OCI-M1 (cell line): ENCODE measurements around the gene SBF2.

Experiments used
- DNase-seq: peaks from one replicate; lab custom pipeline; 2025; lab: John Stamatoyannopoulos, UW

The SBF2 gene

GRCh38 chr11:10301656-10302358, 7.8 kb upstream of the SBF2 start:
- no peak for DNase-seq

DNA sequence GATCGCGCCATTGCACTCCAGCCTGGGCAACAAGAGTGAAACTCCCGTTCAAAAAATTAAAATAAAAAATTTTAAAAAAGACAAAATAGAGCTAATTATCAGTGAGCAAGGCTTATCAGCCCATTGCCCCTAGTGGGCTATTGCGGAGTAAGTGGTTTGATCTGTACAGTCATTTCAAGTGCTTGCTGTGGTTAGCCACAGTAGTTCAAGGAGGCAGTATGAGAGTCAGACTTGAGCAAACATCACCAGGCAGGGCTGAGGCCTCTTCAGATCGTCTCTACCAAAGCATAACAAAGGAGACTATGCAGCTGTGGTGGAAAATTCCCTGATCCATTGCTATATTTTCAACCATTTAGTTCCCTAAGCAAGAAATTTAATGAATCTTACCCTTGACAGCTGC, 4.3 kb upstream of the SBF2 start:
- DNase-seq = peak; percentile 52

- DNase-seq = no peak
Measured at GRCh38 chr11:10295064-10295901, 1.3 kb upstream of the SBF2 start.

DNA sequence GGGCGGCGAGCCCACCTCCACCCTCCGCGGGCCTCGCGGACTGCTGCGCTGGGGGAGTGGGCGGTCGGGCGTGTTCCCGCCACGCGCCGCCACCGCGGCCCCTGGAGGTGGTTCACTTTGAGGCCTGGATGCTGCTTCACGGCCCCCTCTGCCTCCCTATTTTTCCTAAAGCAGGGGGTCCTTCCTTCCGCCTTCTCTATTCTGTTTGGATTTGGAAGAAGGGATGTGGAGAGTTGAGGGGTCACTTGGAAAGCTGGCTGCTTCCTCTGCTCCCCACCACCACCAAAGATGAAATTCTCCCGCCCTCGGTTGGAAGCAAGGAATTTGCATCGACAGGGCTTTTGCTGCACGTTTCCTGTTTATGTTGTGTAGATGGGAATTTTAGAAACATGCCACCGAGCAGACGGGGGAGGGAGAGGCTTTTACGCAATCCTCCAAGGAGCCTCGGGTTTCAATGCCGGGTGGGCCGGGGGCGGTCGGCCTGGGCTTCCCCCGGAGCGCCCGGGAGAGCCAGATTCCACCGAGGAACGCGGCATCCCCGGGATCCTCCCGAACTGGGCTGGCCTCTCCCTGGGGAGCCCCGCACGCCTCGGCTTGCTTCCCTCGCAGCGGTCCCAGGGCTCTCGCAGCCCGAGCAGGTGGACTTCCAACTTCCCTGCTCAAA, 403 bp upstream of the SBF2 start:
- no peak for DNase-seq

DNA sequence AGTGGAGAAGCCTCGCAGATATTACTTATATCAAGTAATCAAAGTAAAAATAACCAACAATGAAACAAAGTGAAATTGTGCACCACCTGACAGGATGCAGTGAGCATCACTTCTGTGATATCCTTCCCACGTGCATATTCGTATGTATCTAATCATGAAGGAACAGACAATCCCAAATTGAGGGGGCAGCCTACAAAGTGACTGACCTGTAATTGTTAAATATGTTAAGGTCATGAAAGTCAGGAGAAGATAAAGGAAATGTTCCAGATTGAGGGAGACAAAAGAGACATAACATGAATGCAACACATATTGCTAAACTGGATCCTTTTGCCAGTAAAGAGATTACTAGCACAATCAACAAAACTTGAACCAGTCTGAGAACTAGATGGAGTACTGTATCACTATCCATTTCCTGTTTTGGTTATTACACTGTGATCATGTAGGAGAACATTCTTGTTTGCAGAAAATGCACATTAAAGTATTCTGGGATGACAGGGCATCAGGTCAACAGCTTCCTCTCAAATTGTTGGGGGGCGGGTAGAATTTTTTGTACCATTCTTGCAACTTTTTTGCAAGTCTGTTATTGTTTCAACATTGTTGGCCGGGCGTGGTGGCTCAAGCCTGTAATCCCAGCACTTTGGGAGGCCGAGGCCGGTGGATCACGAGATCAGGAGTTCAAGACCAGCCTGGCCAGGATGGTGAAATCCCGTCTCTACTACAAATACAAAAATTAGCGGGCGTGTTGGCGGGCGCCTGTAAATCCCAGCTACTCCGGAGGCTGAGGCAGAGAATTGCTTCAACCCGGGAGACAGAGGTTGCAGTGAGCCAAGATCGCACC, 2.0 kb downstream of the SBF2 start:
- DNase-seq = no peak

GRCh38 chr11:10289765-10290380, 4.1 kb downstream of the SBF2 start:
- DNase-seq = no peak

DNA sequence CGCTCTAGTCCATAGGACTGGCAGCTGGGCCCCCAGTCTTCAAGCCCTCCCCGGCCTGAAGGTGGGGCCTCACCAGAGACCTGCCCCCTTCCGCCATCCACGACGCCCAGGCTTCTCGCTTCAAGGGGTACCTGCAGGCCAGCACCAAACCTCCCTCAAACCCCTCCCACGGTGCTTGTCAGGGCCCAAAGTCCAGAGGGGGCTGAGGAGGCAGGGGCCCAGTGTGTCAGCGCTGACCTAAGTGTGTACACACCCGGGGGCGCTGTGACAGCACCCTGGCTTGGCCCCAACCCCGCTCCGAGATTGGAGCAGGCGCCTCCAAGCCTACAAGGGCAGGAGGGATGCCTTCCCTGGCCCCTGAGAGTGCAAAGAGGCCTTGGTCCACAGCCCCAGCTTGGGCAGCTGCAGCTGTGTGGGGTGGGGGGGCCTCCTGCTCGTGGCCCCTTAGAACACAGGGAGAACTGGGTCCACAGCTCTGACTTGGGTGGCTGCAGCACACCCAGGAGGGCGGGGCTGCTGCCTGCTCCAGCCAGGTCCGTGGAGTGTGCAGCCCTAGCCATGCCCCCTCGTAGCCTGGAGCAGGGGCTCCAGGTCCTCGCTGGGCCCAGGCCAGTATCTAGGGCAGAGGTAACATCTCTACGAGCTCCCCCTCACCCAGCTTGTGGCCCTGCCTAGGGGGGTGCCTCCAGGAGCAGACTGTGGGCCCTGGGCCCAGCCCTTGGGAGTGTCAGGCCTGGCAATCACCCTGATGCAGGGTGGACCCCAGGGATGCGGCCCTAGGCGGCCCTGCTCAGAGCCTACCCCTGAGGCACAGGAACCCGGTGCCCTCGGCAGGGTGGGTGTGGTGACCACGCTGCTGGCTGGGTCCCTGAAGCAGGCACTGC, 4.9 kb downstream of the SBF2 start:
- DNase-seq = no peak

DNA sequence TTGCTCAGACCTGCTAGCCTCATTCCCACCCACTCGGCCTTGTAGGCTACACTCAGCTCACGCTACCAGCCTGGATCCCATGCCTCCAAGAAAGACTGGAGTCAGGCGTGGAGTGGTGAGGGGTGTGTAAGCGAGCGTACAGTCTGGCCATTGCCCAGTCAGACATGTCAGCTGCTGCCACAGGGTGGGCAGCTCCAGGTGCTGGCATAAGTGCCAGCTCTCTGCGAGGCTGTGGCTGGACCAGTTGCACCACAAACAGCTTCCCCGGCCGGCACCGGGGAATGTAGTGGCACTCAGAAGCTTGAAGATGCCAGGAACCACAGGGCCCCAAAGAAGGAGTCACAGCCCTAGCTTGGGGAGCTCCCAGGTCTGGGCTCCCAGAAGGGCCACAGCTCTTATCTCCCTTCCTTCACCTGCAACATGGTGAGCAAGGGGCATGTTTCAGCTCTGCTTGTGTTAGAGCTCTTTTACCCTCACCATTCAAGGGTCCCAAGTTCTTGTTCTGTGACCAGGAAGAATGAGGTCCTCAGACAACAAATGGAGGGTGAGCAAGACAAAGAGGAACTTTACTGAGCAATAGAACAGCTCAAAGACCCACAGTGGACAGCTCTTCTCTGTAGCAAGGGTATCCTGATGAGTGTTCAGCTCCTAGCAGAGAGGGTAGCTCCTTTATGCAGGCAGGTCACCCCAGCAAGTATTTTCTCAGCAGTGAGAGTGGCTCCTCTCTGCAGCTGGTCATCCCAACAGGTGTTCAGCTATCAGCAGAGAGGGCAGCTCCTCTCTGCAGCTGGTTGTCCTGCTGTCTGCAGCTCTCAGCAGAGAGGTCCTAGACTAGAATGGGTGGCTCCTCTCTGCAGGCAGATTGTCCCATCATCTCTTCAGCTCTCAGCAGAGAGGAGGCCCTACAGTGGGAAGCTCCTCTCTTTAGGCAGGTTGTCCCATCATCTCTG, 6.0 kb downstream of the SBF2 start:
- no peak for DNase-seq

GRCh38 chr11:10287140-10287539, 6.9 kb downstream of the SBF2 start:
- DNase-seq = no peak

- DNase-seq = no peak
Measured at GRCh38 chr11:10285148-10285802, 8.7 kb downstream of the SBF2 start.

GRCh38 chr11:10283991-10284390, 10.0 kb downstream of the SBF2 start:
- DNase-seq = no peak

DNA sequence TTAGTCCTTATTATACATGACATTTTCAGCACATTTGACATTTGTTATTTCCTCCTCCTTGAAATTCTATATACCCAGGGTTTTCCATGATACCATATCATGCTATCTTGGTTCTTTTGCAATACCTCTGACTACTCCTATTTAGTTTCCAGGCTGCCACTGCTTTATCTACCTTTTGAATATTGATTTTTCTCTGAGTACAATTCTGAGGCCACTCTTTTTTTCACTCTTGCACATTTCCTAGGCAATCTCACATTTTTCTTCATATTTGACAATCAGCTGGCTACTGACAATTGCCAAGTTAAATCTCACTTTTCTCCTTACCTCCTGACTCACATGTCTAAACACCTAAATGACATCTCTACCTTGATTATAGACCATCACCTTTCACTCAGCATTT, 11.9 kb downstream of the SBF2 start:
- DNase-seq = no peak

DNA sequence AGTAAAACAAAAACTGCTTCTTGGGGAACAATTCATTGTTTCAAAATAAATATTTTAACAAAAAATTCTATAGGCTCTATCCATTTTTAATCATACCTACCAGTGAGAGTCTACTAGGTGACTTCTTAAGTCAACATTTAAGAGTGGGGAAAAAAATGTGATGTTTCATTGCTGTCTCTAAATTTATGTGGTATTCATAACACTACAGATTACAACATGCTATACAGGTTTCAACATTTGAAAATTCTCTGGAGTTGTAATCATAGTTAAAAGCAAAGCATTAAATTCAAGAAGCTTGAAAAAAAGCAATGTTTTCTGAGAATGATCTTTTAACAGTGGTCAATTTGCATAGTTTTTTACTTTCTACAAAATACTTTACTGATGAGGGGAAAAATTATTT, 18.3 kb downstream of the SBF2 start:
- DNase-seq = no peak

DNA sequence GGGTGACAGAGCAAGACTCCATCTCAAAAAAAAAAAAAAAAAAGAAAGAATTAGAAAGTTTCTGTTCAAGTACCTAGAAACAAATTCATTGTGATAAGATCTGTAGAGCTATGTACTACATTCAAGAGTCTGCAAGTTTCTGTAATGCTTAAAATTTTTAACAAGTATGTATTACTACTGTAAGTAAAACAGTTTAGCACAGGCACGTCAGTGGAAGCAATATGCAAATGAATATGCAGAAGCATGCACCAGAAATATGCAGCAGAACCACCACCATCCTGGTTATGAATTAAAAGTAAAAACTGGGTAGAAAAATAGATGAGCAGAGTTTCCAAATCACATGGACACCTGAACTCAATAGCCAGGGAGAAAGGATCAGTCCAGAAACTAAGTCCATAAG, 19.3 kb downstream of the SBF2 start:
- no peak for DNase-seq

DNA sequence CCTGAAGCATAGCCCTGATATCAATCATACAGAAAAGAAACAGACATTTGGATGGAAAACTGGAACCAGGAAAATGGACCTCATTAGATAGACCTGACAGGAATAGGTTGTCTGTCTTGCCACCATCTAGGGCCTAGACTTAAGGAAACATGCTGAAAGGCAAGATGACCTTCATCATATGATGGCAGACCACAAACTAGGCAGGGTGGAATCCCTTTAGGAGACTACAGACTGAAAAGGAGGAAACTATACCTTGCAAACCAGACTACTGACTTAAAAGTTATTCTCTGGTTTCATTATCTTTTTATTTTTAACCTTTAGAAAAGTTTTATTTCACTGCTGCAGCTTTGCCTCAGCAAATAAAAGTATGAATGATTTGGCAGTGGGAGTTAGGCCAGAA, 20.3 kb downstream of the SBF2 start:
- no peak for DNase-seq

DNA sequence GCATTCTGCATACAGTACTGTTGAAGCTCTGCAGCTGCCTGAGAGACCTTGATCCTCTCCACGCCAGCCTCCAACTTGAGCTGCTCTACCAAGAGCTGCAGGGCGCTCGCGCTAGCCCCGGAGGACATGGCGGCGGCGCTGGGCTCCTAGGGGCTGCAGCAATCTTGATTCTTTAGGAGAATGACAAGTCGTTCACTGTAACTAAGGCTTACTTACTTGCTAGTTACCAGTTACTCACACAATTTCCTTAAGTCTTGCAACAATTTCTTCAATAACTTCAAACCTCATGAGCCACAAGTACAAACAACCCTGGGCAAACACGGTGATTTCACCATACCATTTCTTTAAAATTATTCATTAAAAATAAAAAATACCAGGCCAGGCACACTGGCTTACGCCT, 21.9 kb downstream of the SBF2 start:
- DNase-seq = no peak

DNA sequence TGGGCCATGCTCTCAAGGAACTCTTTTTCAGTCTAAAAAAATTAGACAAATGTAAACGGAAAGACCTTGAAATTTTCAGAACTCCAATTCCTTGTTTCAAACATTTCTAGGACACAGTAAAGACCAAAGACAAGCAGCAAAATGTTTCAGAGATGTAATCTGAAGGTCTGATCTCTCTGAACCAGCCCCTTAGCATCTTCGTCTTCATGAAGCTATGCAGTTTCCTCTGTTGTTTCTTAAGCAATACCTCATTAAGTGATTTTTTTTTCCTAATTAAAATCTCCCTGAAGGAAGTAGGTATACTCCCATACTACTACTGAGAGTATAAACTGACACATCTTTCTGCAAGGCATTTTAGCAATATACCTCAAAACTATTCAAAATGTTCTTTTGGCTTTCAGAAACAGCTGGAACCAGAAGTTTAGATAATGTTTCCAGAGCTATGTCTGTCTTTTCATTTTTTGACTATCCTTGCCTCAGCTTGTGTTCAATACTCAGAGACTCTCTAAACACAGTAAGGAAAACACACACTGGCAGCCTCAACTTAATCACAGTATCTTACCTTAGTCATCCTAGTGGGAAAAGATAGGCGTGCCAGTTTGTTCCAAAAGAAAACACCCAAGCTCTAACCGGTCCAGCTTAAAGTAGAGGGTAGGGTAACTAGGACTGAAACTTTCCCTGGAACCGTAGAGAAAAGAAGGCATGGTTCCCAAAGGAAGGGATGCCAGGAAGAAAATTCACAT, 25.1 kb downstream of the SBF2 start:
- no peak for DNase-seq

- DNase-seq = no peak
Measured at GRCh38 chr11:10267821-10268220, 26.2 kb downstream of the SBF2 start.
